HAP-1 (cell line): ENCODE data around the gene UBE2E3.
A peak's percentile ranks its signal among the peaks of the same experiment; 100 is the strongest.
"Not testable (repeated sequence)": the region's sequence is repeated elsewhere in the genome, so short reads cannot be mapped to it uniquely, and the experiment has no call there.

Experiments
- DNase-seq, 2 experiments: peaks; one replicate each; pipeline ENCODE4 v3.0.0-alpha.2; 2016 to 2020; ENCODE audit warnings: low spot score in 2 of 2
- H3K27me3 ChIP-seq: fragments of 250-450 bp; sonication (Bioruptor Pico); 2 replicates; pipeline ENCODE4 v1.5.1; 2020; ENCODE audit warnings: low read depth, mild to moderate bottlenecking, moderate library complexity
- H3K36me3 ChIP-seq: fragments of 250-450 bp; sonication (Bioruptor Pico); replicated peaks from 2 replicates; pipeline ENCODE4 v1.5.1; 2020; ENCODE audit warnings: mild to moderate bottlenecking
- H3K4me1 ChIP-seq: fragments of 250-450 bp; sonication (Bioruptor Pico); 2 replicates; pipeline ENCODE4 v1.5.1; 2020; ENCODE audit warnings: mild to moderate bottlenecking
- H3K4me3 ChIP-seq: fragments of 250-450 bp; sonication (Bioruptor Pico); 2 replicates; pipeline ENCODE4 v1.5.1; 2020; ENCODE audit warnings: mild to moderate bottlenecking, moderate library complexity
- H3K9me3 ChIP-seq: fragments of 250-450 bp; sonication (Bioruptor Pico); 2 replicates; pipeline ENCODE4 v1.5.1; 2020; ENCODE audit warnings: mild to moderate bottlenecking, moderate library complexity
- in situ Hi-C: fragments of 300-500 bp; cut with MboI; formaldehyde crosslinking; loops from 3 replicates; pipeline ENCODE4 v1.14.3; 2020; ENCODE audit warnings: low sequenced_read_pairs, inconsistent platforms, mixed read lengths

UBE2E3 gene

GRCh38 chr2:181021199-181021789, 40.9 kb downstream of the UBE2E3 start:
- no peaks in the 10 kb centered on the region for H3K9me3 ChIP-seq
- H3K36me3 ChIP-seq = peaks cover 3% of the 10 kb centered on the region; the same call in 1 of the 2 replicates
- no peaks in the 10 kb centered on the region for H3K27me3 ChIP-seq
- no peak overlapping the region for H3K4me3 ChIP-seq
- in situ Hi-C loops = no loop called here
- H3K4me1 ChIP-seq = peaks cover 31% of the 10 kb centered on the region
- no peak for DNase-seq

- Histone ChIP-seq H3K36me3 (peaks cover 3% of the 10 kb centered on the region; the same call in 1 of the 2 replicates), H3K4me3 (no peak overlapping the region), H3K27me3 (no peaks in the 10 kb centered on the region), H3K9me3 (no peaks in the 10 kb centered on the region), H3K4me1 (peaks cover 31% of the 10 kb centered on the region)
- in situ Hi-C loops = no loop called here
- no peak for DNase-seq
Observed at GRCh38 chr2:181022652-181023051, 42.2 kb downstream of the UBE2E3 start.

GRCh38 chr2:181025004-181025403, 44.6 kb downstream of the UBE2E3 start:
- peak in 1 of 2 experiments; percentile 52 for DNase-seq
- no peak overlapping the region for H3K4me3 ChIP-seq
- in situ Hi-C loops = no loop called here
- peaks cover 3% of the 10 kb centered on the region; the same call in 1 of the 2 replicates for H3K36me3 ChIP-seq
- peaks cover 31% of the 10 kb centered on the region for H3K4me1 ChIP-seq
- no peaks in the 10 kb centered on the region for H3K27me3 ChIP-seq
- no peaks in the 10 kb centered on the region for H3K9me3 ChIP-seq

GRCh38 chr2:181036445-181036844, 56.0 kb downstream of the UBE2E3 start:
- Histone ChIP-seq H3K27me3 (no peaks in the 10 kb centered on the region), H3K36me3 (peaks cover 10% of the 10 kb centered on the region), H3K4me1 (0 out of 2 replicates have a peak, but pooled peaks cover 3% of the 10 kb centered on the region), H3K9me3 (no peaks in the 10 kb centered on the region), H3K4me3 (no peak overlapping the region)
- in situ Hi-C loops = no loop called here
- DNase-seq = no peak

GRCh38 chr2:181036848-181037603, 56.6 kb downstream of the UBE2E3 start:
- no peaks in the 10 kb centered on the region for H3K9me3 ChIP-seq
- in situ Hi-C loops = no loop called here
- no peak for DNase-seq
- H3K27me3 ChIP-seq = no peaks in the 10 kb centered on the region
- H3K4me3 ChIP-seq = no peak overlapping the region
- peaks cover 7% of the 10 kb centered on the region for H3K36me3 ChIP-seq
- H3K4me1 ChIP-seq = 0 out of 2 replicates have a peak, but pooled peaks cover 3% of the 10 kb centered on the region

- H3K4me3 ChIP-seq = no peak overlapping the region
- no peak for DNase-seq
- H3K9me3 ChIP-seq = no peaks in the 10 kb centered on the region
- H3K4me1 ChIP-seq = peaks cover 4% of the 10 kb centered on the region; the same call in 1 of the 2 replicates
- H3K36me3 ChIP-seq = peaks cover 1% of the 10 kb centered on the region
- in situ Hi-C loops = no loop called here
- H3K27me3 ChIP-seq = no peaks in the 10 kb centered on the region
Observed at GRCh38 chr2:181037922-181038321, 57.5 kb downstream of the UBE2E3 start.

GRCh38 chr2:181038796-181039195, 58.4 kb downstream of the UBE2E3 start:
- peaks cover 12% of the 10 kb centered on the region for H3K4me1 ChIP-seq
- in situ Hi-C loops = no loop called here
- H3K9me3 ChIP-seq = no peaks in the 10 kb centered on the region
- H3K27me3 ChIP-seq = no peaks in the 10 kb centered on the region
- DNase-seq = no peak
- H3K36me3 ChIP-seq = peaks cover 4% of the 10 kb centered on the region
- H3K4me3 ChIP-seq = no peak overlapping the region

GRCh38 chr2:181040839-181041238, 60.4 kb downstream of the UBE2E3 start:
- H3K4me3 ChIP-seq, in situ Hi-C loops, H3K27me3 ChIP-seq, H3K36me3 ChIP-seq, H3K9me3 ChIP-seq, DNase-seq: not testable (repeated sequence)
- H3K4me1 ChIP-seq = peaks cover 31% of the 10 kb centered on the region

GRCh38 chr2:181041661-181042060, 61.3 kb downstream of the UBE2E3 start:
- H3K36me3 ChIP-seq = peaks cover 11% of the 10 kb centered on the region
- no peaks in the 10 kb centered on the region for H3K27me3 ChIP-seq
- H3K4me3 ChIP-seq = no peak overlapping the region
- in situ Hi-C loops = no loop called here
- no peaks in the 10 kb centered on the region for H3K9me3 ChIP-seq
- peaks cover 34% of the 10 kb centered on the region for H3K4me1 ChIP-seq
- DNase-seq = no peak

GRCh38 chr2:181042706-181043105, 62.3 kb downstream of the UBE2E3 start:
- H3K9me3 ChIP-seq = no peaks in the 10 kb centered on the region
- H3K27me3 ChIP-seq = no peaks in the 10 kb centered on the region
- H3K36me3 ChIP-seq = peaks cover 11% of the 10 kb centered on the region
- no peak for DNase-seq
- H3K4me1 ChIP-seq = peaks cover 42% of the 10 kb centered on the region
- in situ Hi-C loops = no loop called here
- no peak overlapping the region for H3K4me3 ChIP-seq

- no peaks in the 10 kb centered on the region for H3K9me3 ChIP-seq
- H3K27me3 ChIP-seq = no peaks in the 10 kb centered on the region
- in situ Hi-C loops = no loop called here
- peaks cover 11% of the 10 kb centered on the region for H3K36me3 ChIP-seq
- peaks cover 62% of the 10 kb centered on the region for H3K4me1 ChIP-seq
- DNase-seq = no peak
- H3K4me3 ChIP-seq = no peak overlapping the region
Observed at GRCh38 chr2:181046833-181047232, 66.4 kb downstream of the UBE2E3 start.

- in situ Hi-C loops = no loop called here
- peaks cover 67% of the 10 kb centered on the region for H3K4me1 ChIP-seq
- H3K9me3 ChIP-seq = no peaks in the 10 kb centered on the region
- H3K4me3 ChIP-seq = no peak overlapping the region
- H3K27me3 ChIP-seq = no peaks in the 10 kb centered on the region
- H3K36me3 ChIP-seq = peaks cover 11% of the 10 kb centered on the region
- peak; percentile 44 to 56 for DNase-seq
Observed at GRCh38 chr2:181047829-181048228, 67.4 kb downstream of the UBE2E3 start.

- no peak overlapping the region for H3K4me3 ChIP-seq
- H3K27me3 ChIP-seq = no peaks in the 10 kb centered on the region
- no peaks in the 10 kb centered on the region for H3K9me3 ChIP-seq
- DNase-seq = no peak
- peaks cover 39% of the 10 kb centered on the region for H3K4me1 ChIP-seq
- H3K36me3 ChIP-seq = peaks cover 10% of the 10 kb centered on the region
- in situ Hi-C loops = no loop called here
Observed at GRCh38 chr2:181051861-181052522, 71.6 kb downstream of the UBE2E3 start.

GRCh38 chr2:181052523-181052891, 72.1 kb downstream of the UBE2E3 start:
- no peaks in the 10 kb centered on the region for H3K9me3 ChIP-seq
- in situ Hi-C loops = no loop called here
- no peak overlapping the region for H3K4me3 ChIP-seq
- no peaks in the 10 kb centered on the region for H3K27me3 ChIP-seq
- peaks cover 37% of the 10 kb centered on the region for H3K4me1 ChIP-seq
- no peak for DNase-seq
- H3K36me3 ChIP-seq = peaks cover 12% of the 10 kb centered on the region
